ENCODE data around the gene MRPL44. TPM values are rescaled to one million over a fixed set of nuclear protein-coding genes. Genes with fewer than 3 reads are reported as not detected.

Gene MRPL44
- total and polyA plus RNA-seq, 8 donors = 0.87 to 80.8 (median 17.9) TPM

DNA sequence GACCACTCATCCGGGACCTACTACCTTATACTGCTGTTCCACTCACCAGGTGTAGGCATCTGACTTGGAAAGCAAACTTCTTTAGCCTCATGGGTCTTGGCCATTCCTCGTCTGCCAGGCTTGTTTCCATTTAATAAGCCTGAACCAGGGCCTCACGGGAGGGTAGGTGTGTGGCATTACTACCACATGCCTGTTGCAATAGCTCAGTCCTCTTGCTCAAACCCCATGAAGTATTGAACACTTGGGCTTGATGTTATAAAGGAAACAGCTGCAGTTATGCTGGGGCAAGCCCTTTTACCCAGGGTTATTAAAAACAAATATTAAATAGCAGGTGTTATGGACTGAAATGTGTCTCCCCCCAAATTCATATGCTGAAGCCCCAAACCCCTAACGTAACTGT, 21.2 kb downstream of the MRPL44 start:
- WGBS, 5 donors = 87 to 92% (median 91%) methylated on average over 4 of the region's 4 CpGs
- Histone ChIP-seq H3K9me3 (no peaks in the 10 kb centered on the region), H3K4me1 (no peaks in the 10 kb centered on the region), H3K36me3 (no peaks in the 10 kb centered on the region), H3K27me3 (no peaks in the 10 kb centered on the region), H3K27ac (no peak overlapping the region), H3K4me3 (no peak overlapping the region)
- TF ChIP-seq POLR2AphosphoS5 (IDR thresholded peaks at IDR 0.05) = no peak
- TF ChIP-seq POLR2A (IDR thresholded peaks at IDR 0.05) = no peak
- no peak for TF ChIP-seq EP300 (IDR thresholded peaks at IDR 0.05)
- TF ChIP-seq, protein P1, sequence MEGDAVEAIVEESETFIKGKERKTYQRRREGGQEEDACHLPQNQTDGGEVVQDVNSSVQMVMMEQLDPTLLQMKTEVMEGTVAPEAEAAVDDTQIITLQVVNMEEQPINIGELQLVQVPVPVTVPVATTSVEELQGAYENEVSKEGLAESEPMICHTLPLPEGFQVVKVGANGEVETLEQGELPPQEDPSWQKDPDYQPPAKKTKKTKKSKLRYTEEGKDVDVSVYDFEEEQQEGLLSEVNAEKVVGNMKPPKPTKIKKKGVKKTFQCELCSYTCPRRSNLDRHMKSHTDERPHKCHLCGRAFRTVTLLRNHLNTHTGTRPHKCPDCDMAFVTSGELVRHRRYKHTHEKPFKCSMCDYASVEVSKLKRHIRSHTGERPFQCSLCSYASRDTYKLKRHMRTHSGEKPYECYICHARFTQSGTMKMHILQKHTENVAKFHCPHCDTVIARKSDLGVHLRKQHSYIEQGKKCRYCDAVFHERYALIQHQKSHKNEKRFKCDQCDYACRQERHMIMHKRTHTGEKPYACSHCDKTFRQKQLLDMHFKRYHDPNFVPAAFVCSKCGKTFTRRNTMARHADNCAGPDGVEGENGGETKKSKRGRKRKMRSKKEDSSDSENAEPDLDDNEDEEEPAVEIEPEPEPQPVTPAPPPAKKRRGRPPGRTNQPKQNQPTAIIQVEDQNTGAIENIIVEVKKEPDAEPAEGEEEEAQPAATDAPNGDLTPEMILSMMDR (IDR thresholded peaks at IDR 0.05) = no peak
- DNase-seq = no peak
- intact Hi-C loops (cut with DNase I; ENCODE audit: low total_unique reads) = no loop called here

DNA sequence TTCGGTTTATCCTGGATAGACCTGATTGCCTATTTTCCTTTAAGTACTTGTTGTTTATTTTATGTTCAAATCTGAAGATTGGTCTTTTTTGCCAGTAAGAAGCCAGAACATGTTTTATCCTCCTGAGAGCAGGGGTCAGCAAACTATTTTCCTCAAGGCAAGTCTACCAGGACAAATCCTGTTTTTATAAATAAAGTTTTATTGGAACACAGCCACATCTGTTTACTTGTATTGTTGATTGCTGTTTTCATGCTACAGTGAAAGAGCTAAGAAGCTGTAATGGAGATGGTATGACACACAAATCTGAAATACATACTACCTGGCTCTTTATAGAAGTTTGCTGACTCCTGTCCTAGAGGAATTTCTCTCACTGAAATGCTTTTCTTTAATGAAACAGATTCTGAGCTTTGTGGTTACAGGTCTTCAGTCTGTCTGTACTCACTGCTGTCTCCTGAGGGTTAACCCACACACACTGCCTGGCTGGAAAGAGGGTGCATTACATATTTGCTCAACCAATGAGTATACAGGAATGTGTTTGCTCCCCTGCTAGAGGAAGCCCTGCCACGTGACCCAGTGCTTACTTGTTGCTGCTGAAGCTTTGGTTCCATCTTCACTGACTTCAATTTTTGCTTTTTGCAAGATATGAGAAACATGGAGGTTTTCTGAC, 22.6 kb downstream of the MRPL44 start:
- H3K27me3 ChIP-seq = no peaks in the 10 kb centered on the region
- TF ChIP-seq POLR2AphosphoS5 (IDR thresholded peaks at IDR 0.05) (no peak), EP300 (IDR thresholded peaks at IDR 0.05) (no peak), POLR2A (IDR thresholded peaks at IDR 0.05) (no peak)
- TF ChIP-seq, protein P1 (IDR thresholded peaks at IDR 0.05) = no peak
- H3K4me3 ChIP-seq = no peak overlapping the region
- H3K9me3 ChIP-seq = no peaks in the 10 kb centered on the region
- H3K27ac ChIP-seq = no peak overlapping the region
- DNase-seq = no peak
- 65 to 79% (median 67%) methylated on average over 2 of the region's 2 CpGs for WGBS, 5 donors
- intact Hi-C loops (cut with DNase I; ENCODE audit: low total_unique reads) = no loop called here
- H3K36me3 ChIP-seq = no peaks in the 10 kb centered on the region
- H3K4me1 ChIP-seq = no peaks in the 10 kb centered on the region

DNA sequence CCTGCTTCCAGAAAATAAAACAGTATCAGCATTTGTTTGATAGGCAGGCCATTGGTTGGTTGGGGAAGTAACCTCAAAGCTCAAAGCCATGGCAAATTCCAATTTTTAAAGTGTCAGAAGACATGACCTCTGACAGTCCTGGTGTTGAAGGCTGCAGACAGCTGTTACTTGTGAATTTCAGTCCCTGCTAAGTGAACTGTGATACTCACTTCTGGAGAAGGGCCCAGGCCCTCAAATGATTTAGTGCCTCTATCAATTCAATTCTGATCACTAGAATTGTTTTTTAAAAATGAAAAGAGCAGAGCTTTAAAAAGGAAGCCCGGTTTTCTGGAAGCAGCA, 23.1 kb downstream of the MRPL44 start:
- 80 to 92% (median 85%) methylated on average over 1 of the region's 1 CpG for WGBS, 5 donors
- H3K36me3 ChIP-seq = no peaks in the 10 kb centered on the region
- no peaks in the 10 kb centered on the region for H3K4me1 ChIP-seq
- DNase-seq = no peak
- H3K9me3 ChIP-seq = no peaks in the 10 kb centered on the region
- intact Hi-C loops (cut with DNase I; ENCODE audit: low total_unique reads) = no loop called here
- H3K27me3 ChIP-seq = no peaks in the 10 kb centered on the region
- no peak overlapping the region for H3K27ac ChIP-seq
- TF ChIP-seq POLR2AphosphoS5 (IDR thresholded peaks at IDR 0.05) = no peak
- TF ChIP-seq, protein P1 (IDR thresholded peaks at IDR 0.05) = no peak
- TF ChIP-seq EP300 (IDR thresholded peaks at IDR 0.05) = no peak
- H3K4me3 ChIP-seq = no peak overlapping the region

DNA sequence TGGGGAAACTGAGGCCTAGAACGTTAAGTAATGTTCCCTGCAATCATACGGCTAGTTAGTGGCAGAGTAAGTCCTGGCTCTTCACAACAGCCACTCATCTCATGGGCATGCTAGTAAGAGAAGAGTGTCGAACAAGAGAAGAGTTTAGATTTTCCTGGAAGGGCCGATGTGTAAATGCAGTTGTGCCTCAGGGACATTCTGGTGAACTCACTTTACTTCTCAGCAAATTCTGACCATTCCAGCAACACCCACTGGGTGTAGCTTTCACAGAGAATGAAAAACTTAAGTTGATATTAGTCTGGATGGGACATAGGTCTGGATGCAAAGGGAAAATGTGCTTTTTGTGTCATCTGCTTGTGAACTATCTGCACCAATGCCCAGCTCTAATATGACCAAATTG, 23.5 kb downstream of the MRPL44 start:
- Histone ChIP-seq H3K36me3 (no peaks in the 10 kb centered on the region), H3K4me1 (no peaks in the 10 kb centered on the region), H3K9me3 (no peaks in the 10 kb centered on the region), H3K4me3 (no peak overlapping the region), H3K27ac (no peak overlapping the region), H3K27me3 (no peaks in the 10 kb centered on the region)
- DNase-seq = no peak
- intact Hi-C loops (cut with DNase I; ENCODE audit: low total_unique reads) = no loop called here
- TF ChIP-seq POLR2AphosphoS5 (IDR thresholded peaks at IDR 0.05) = no peak
- TF ChIP-seq POLR2A (IDR thresholded peaks at IDR 0.05) = no peak
- no peak for TF ChIP-seq EP300 (IDR thresholded peaks at IDR 0.05)
- TF ChIP-seq, protein P1 (IDR thresholded peaks at IDR 0.05) = no peak
- WGBS, 5 donors = 90 to 98% (median 91%) methylated on average over 4 of the region's 4 CpGs

Data from stomach (tissue), 9 donors.